ENCODE results near the gene PDIA2.

DNA sequence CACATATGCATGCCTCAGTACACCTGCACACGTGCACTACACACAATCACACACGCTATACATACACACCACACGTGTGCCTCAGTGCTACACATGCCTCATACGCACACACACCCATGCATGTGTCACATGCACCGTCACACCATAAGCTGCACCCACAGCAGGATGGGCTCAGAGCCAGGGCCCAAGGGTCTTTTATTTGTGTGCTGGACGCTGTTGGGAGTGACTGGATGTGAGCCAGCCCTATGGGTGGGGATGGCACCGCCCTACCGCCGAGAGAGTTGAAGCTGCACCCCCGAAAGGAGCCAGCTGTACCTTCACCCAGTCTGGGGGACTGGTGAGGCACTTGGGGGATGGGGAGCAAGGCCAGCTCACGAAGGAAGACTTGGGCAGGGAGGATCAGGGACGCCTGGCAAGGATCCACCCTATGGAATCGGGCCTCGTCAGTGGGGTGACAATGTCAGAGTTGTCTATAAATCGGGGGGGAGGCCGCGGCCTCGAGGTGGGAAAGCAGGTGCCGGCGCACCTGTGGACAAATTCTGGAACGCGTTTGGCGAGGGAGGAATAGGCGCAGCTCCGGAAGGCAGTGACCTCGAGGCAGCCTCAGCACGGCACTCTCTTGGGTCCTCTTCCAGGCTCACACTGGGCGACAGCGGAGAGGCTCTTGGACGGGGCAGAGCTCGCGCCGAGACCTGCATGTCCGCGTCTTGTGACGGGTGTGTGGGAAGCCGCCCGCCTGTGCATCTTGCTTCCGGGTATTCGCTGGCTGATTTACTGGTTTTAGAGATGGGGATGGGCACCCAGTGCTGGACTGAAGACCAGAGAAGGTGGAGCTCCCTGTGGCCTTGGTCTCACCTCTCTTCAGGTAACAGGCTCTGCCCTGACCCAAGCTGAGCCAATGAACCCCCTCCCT, 14.6 kb upstream of the PDIA2 start:
- TF ChIP-seq POLR2A (IDR thresholded peaks at IDR 0.05; ENCODE audit: low read depth, low read length): no peak
- no peak for TF ChIP-seq TAF1 (IDR thresholded peaks at IDR 0.05; ENCODE audit: borderline replicate concordance, low read depth, low read length)
